ENCODE results near the gene BAAT.

DNA sequence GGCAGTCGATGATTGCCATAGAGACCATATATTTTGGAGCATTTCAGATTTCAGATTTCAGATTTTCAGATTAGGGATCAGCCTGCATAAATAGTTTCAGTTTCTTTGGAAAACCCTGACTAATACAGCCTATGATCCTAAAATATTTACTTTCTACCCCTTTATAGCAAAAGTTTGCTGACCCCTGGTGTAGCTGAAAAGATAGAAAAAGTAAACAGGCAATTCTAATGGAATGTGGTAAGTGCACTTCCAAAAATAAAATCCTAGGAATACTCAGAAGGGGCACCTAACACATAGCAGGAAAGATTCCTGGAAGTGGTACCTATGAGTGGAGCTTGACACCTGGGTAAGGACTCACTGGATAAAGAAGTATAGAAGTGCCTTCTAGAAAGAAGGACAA is 34.5 kb downstream of the BAAT start:
- TF ChIP-seq FOS (IDR thresholded peaks at IDR 0.05; ENCODE audit: low read depth, low read length) (no peak), POLR2A (IDR thresholded peaks at IDR 0.05; ENCODE audit: low read depth, low read length) (no peak), CEBPB (IDR thresholded peaks at IDR 0.05; ENCODE audit: low read depth, low read length) (no peak), MXI1 (IDR thresholded peaks at IDR 0.05; ENCODE audit: borderline replicate concordance, low read depth, low read length) (no peak), RAD21 (IDR thresholded peaks at IDR 0.05; ENCODE audit: low read length) (no peak), RFX5 (IDR thresholded peaks at IDR 0.05; ENCODE audit: low read depth, low read length) (no peak), CHD1 (IDR thresholded peaks at IDR 0.05; ENCODE audit: low read depth, low read length) (no peak), NFE2L2 (IDR thresholded peaks at IDR 0.05; ENCODE audit: low read depth, low read length) (no peak), BHLHE40 (IDR thresholded peaks at IDR 0.05; ENCODE audit: low read depth, low read length) (no peak), SMC3 (IDR thresholded peaks at IDR 0.05; ENCODE audit: low read depth, low read length) (no peak), RCOR1 (IDR thresholded peaks at IDR 0.05; ENCODE audit: insufficient replicate concordance, low read length) (no peak)
- TF ChIP-seq, protein P1, sequence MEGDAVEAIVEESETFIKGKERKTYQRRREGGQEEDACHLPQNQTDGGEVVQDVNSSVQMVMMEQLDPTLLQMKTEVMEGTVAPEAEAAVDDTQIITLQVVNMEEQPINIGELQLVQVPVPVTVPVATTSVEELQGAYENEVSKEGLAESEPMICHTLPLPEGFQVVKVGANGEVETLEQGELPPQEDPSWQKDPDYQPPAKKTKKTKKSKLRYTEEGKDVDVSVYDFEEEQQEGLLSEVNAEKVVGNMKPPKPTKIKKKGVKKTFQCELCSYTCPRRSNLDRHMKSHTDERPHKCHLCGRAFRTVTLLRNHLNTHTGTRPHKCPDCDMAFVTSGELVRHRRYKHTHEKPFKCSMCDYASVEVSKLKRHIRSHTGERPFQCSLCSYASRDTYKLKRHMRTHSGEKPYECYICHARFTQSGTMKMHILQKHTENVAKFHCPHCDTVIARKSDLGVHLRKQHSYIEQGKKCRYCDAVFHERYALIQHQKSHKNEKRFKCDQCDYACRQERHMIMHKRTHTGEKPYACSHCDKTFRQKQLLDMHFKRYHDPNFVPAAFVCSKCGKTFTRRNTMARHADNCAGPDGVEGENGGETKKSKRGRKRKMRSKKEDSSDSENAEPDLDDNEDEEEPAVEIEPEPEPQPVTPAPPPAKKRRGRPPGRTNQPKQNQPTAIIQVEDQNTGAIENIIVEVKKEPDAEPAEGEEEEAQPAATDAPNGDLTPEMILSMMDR (conservative IDR thresholded peaks at IDR 0.05; ENCODE audit: low read depth, low read length) = no peak
- TF ChIP-seq, protein P2, sequence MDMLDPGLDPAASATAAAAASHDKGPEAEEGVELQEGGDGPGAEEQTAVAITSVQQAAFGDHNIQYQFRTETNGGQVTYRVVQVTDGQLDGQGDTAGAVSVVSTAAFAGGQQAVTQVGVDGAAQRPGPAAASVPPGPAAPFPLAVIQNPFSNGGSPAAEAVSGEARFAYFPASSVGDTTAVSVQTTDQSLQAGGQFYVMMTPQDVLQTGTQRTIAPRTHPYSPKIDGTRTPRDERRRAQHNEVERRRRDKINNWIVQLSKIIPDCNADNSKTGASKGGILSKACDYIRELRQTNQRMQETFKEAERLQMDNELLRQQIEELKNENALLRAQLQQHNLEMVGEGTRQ (IDR thresholded peaks at IDR 0.05; ENCODE audit: low read depth, low read length) = no peak

Measured in IMR-90 (cell line).